Body of pancreas (tissue), 4 donors: ENCODE results near the gene EPOP. TPM values are rescaled to one million over a fixed set of nuclear protein-coding genes. Genes with fewer than 3 reads are reported as not detected.

Experiments used
- ATAC-seq: fragments of 150-250 bp; one replicate; pipeline ENCODE4 v1.9.1; 2016
- DNase-seq, 4 donors: peaks; one replicate each; pipeline ENCODE4 v3.0.0-alpha.2; 2019
- H3K27ac ChIP-seq, 4 donors: fragments of 200-600 bp; sonication (generic); 1 replicate in 3 of 4; 2 replicates in 1 of 4; pipeline versions ENCODE4 v1.5.1 to v1.6.1; 2016 to 2019; ENCODE audit warnings: mild to moderate bottlenecking in 1 of 4, mixed read lengths in 1 of 4, moderate library complexity in 1 of 4
- H3K27me3 ChIP-seq, 2 donors: fragments of 200-600 bp; sonication (generic); one replicate each; pipeline ENCODE4 v1.6.0; 2016; ENCODE audit warnings: mild to moderate bottlenecking in 1 of 2
- H3K36me3 ChIP-seq, 2 donors: fragments of 200-600 bp; sonication (generic); replicated peaks in 1 of 2; 2 replicates each; pipeline ENCODE4 v1.5.1; 2016; ENCODE audit warnings: low read depth in 2 of 2; ENCODE audit not compliant: insufficient read depth in 1 of 2
- H3K4me1 ChIP-seq: fragments of 200-600 bp; sonication (generic); one replicate; pipeline ENCODE4 v1.6.0; 2016
- H3K4me3 ChIP-seq, 2 donors: fragments of 200-600 bp; sonication (generic); 1 replicate in 1 of 2; 2 replicates in 1 of 2; pipeline ENCODE4 v1.5.1; 2016 to 2019
- H3K9me3 ChIP-seq, 3 donors: fragments of 200-600 bp; sonication (generic); 1 replicate in 2 of 3; 2 replicates in 1 of 3; pipeline ENCODE4 v1.5.1; 2016
- CTCF ChIP-seq, 7 experiments: fragments of 450-650 bp in 4 of 7; fragments of 200-600 bp in 3 of 7; sonication (generic) in 3 of 7; IDR thresholded peaks; one replicate each; pipeline ENCODE4 v1.5.1; 2016 to 2019; ENCODE audit warnings: antibody characterized with exemption in 7 of 7
- POLR2A ChIP-seq, 3 donors: fragments of 450-650 bp; IDR thresholded peaks; one replicate each; pipeline ENCODE4 v1.6.1; 2016; ENCODE audit warnings: antibody characterized with exemption in 3 of 3, mild to moderate bottlenecking in 2 of 3
- WGBS, 2 donors: methylation state at CpG; one replicate each; pipeline ENCODE4 v1.1.5; 2017; 5-methylcytosine and 5-hydroxymethylcytosine counted together
- intact Hi-C: fragments of 100-400 bp; cut with DNase I; formaldehyde crosslinking; loops from one replicate; pipeline ENCODE4 v1.15.1; 2023
- total RNA-seq, 2 donors: library from RNA; depleted of rRNA; stranded (reverse); fragments of >200 nt; gene quantifications; one replicate each; pipeline ENCODE4 v1.1.0, GENCODE V29; 2016

Gene EPOP
- total RNA-seq, 2 donors from 2014 or later, result 3.9 to 11.2 TPM

- TF ChIP-seq POLR2A (IDR thresholded peaks at IDR 0.05) (peak in 2 of 3 donors; percentile 60 to 62), CTCF (IDR thresholded peaks at IDR 0.05) (peak in 1 of 7 experiments; percentile 16)
- Histone ChIP-seq H3K4me3 (peak overlapping the region; percentile 59 to 71), H3K36me3 (peaks cover 0 to 1% of the 10 kb centered on the region in 2 donors), H3K27ac (peak overlapping the region; percentile 93 to 99 (median 98)), H3K4me1 (peaks cover 46% of the 10 kb centered on the region), H3K27me3 (no peaks in the 10 kb centered on the region), H3K9me3 (no peaks in the 10 kb centered on the region)
- intact Hi-C loops, result no loop called here
- peak; percentile 91 to 96 (median 94) for DNase-seq
- peak; percentile 57 for ATAC-seq
- WGBS, 2 donors, result 1% methylated on average over 20 to 50 of the region's 50 CpGs
These were observed 29.2 kb upstream of the EPOP start for GRCh38 chr17:38703742-38704605.

GRCh38 chr17:38702916-38703741 is 28.4 kb upstream of the EPOP start:
- 1 to 2% methylated on average over 46 to 55 of the region's 55 CpGs for WGBS, 2 donors
- H3K27ac ChIP-seq, result peak overlapping the region; percentile 93 to 99 (median 98)
- no peak for TF ChIP-seq POLR2A (IDR thresholded peaks at IDR 0.05)
- no peak for TF ChIP-seq CTCF (IDR thresholded peaks at IDR 0.05)
- DNase-seq (peak in 3 of 4 donors; percentile 30 to 41 (median 39)), ATAC-seq (no peak)
- no peaks in the 10 kb centered on the region for H3K27me3 ChIP-seq
- H3K4me3 ChIP-seq, result peak overlapping the region; percentile 8 to 59
- H3K9me3 ChIP-seq, result no peaks in the 10 kb centered on the region
- H3K4me1 ChIP-seq, result peaks cover 50% of the 10 kb centered on the region
- intact Hi-C loops, result no loop called here
- H3K36me3 ChIP-seq, result peaks cover 0 to 1% of the 10 kb centered on the region in 2 donors

GRCh38 chr17:38702166-38702915 is 27.6 kb upstream of the EPOP start:
- H3K4me1 ChIP-seq, result peaks cover 46% of the 10 kb centered on the region
- no peaks in the 10 kb centered on the region for H3K36me3 ChIP-seq
- 0 to 1% methylated on average over 25 to 65 of the region's 81 CpGs for WGBS, 2 donors
- TF ChIP-seq CTCF (IDR thresholded peaks at IDR 0.05) (no peak), POLR2A (IDR thresholded peaks at IDR 0.05) (peak; percentile 70 to 92 (median 88))
- ATAC-seq, result peak; percentile 66
- intact Hi-C loops, result no loop called here
- peak overlapping the region; percentile 93 to 99 (median 98) for H3K27ac ChIP-seq
- H3K4me3 ChIP-seq, result peak overlapping the region; percentile 35 to 59
- DNase-seq, result peak; percentile 86 to 90 (median 90)
- H3K9me3 ChIP-seq, result no peaks in the 10 kb centered on the region
- no peaks in the 10 kb centered on the region for H3K27me3 ChIP-seq

- peak; percentile 1 for ATAC-seq
- peak; percentile 43 to 54 (median 48) for DNase-seq
- H3K27ac ChIP-seq, result peak overlapping the region; percentile 93 to 99 (median 98)
- H3K4me3 ChIP-seq, result peak overlapping the region; percentile 18 to 35
- no peak for TF ChIP-seq POLR2A (IDR thresholded peaks at IDR 0.05)
- no peak for TF ChIP-seq CTCF (IDR thresholded peaks at IDR 0.05)
- peaks cover 39% of the 10 kb centered on the region for H3K4me1 ChIP-seq
- H3K36me3 ChIP-seq, result no peaks in the 10 kb centered on the region
- intact Hi-C loops, result no loop called here
- no peaks in the 10 kb centered on the region for H3K9me3 ChIP-seq
- H3K27me3 ChIP-seq, result no peaks in the 10 kb centered on the region
- 4 to 9% methylated on average over 4 to 22 of the region's 25 CpGs for WGBS, 2 donors
These were observed 26.9 kb upstream of the EPOP start for GRCh38 chr17:38701504-38702165.
